NCI-H1105 (cell line): ENCODE data around the gene KCNK10.

Source experiments
- DNase-seq: peaks from one replicate; lab custom pipeline; 2025; lab: John Stamatoyannopoulos, UW

KCNK10 gene

DNA sequence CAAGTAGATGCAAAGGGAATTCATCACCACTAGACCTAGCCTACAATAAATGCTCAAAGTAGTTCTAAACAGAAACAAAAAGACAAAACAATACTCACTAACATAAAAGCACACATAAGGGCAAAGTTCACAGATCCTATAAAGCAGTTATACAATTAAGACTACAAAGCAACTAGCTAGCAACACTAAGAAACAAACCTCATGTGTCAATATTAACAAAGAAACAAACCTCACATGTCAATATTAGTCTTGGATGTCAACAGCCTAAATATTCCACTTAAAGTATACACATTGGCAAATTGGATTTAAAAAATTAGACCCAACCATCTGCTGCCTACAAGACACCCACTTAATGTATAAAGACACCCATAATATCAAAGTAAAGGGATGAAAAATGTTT, 152.7 kb downstream of the KCNK10 start:
- no peak for DNase-seq

- no peak for DNase-seq
Measured at GRCh38 chr14:88168498-88169165, 154.4 kb downstream of the KCNK10 start.

- no peak for DNase-seq
Measured at GRCh38 chr14:88168025-88168424, 155.0 kb downstream of the KCNK10 start.

DNA sequence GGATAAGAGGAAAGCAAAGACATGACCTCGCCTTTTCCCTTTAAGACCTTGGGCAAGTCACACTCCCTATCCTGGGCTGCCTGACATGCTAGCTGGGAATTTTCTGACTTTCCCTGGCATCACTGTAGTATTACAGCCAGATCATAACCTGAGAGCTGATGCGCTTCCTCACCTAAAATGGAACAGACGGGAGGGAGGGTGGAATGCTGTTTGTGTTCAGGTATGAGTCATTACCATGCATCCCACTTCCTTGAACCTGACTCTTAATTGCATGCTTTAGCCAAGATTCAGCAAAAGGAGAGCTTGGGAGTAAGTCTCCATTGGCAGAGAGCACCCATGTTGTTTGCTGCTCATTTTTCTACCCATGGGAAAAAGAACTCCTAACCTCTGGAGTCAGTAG, 156.5 kb downstream of the KCNK10 start:
- no peak for DNase-seq

DNA sequence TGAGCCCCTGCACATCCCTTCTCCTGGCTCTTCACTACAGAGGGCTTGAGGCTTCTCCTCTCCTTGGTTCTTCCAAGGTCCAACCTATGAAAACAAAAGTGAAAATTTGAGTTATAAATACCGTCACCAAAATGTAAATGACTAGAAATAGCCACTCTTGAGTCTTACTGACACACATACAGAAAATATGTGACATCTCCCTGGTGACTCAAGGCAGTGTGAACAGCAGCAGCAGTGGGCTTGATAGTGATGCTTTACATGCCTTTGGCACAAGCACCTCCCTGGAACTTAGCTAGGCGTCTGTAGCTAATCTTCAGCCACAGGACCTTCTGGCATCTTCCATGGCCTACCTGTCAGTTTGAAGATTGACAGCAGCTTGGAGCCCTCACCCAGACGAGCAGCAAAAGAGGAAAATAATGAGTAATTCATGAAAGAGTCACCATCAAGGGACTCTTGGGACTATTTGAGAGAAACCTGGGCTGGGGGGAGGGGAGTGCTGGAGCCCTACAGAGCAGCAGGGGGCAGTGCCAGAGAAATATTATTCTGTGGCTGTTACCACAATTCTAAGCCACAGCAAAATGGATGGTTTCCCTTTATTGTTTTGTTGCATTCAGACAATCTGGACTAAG, 158.0 kb downstream of the KCNK10 start:
- no peak for DNase-seq

GRCh38 chr14:88163731-88164255, 159.3 kb downstream of the KCNK10 start:
- DNase-seq: no peak

DNA sequence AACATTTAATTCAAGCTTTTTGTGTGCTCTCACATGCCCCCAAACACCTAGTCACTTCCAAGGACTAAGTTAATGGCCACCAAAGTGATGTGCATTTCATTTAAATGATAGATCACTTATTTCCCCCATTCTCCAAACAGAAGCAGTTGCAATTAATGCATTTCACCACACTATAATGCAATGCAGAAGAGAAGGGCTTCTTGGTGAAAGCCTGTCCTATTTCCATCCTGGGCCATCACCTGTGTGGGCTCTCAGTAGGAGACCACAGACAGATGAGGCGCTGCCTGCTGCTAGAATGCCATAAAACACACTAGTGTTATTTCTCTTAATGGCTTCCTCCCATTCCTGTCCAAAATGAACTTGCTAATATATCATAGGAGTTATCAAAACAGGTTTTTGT, 166.9 kb downstream of the KCNK10 start:
- DNase-seq: no peak

- DNase-seq: no peak
Measured at GRCh38 chr14:88154926-88155325, 168.1 kb downstream of the KCNK10 start.

DNA sequence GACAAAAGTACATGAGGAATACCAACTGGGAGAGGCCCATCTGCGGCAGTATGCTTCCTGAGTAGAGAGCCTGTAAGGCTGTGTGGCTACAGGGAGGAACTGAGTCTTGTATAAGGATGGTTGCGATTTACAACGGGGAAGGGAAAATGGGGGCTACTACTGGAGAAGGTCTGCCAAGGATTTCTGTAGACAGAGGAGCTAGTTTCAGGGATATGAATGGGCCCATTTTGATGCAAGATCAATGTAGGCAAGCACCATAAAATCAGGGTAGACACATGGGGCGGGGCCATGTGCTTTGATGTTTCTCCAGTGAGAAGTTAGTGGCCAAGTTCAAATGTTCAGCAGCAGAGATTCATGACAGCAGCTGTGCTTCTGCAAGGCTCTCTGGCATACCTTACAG, 168.7 kb downstream of the KCNK10 start:
- DNase-seq: no peak

GRCh38 chr14:88146881-88147649, 176.0 kb downstream of the KCNK10 start:
- no peak for DNase-seq

DNA sequence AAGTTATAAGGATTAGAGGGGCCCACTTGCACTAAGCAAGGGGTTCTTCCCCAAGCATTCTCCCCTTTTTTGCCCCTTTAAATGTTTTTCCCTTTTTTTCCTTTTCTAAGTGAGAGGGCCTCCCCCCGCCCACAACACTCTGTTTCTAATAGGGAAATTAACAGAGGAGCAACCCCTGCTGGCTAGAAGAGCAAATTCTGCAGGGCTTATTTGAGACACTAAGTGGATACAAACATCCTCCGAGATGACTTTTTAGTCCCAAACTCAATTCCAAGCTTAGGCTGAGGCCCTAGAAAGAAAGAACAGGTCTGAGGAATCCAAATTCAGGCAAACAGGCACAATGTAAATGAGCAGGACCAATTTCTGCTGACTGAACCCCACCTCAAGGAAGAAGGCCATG, 179.3 kb downstream of the KCNK10 start:
- no peak for DNase-seq

GRCh38 chr14:88142997-88143396, 180.1 kb downstream of the KCNK10 start:
- DNase-seq: no peak

GRCh38 chr14:88140874-88141273, 182.2 kb downstream of the KCNK10 start:
- no peak for DNase-seq

- no peak for DNase-seq
Measured at GRCh38 chr14:88137327-88137726, 185.7 kb downstream of the KCNK10 start.
